Caki2 (cell line): ENCODE results near the gene MSMB. TPM values are rescaled to one million over a fixed set of nuclear protein-coding genes. Genes with fewer than 3 reads are reported as not detected.
"Not testable (repeated sequence)": the region's sequence is repeated elsewhere in the genome, so short reads cannot be mapped to it uniquely, and the experiment has no call there.

Source experiments
- DNase-seq: peaks from one replicate; pipeline ENCODE4 v3.0.0-alpha.2; 2015; ENCODE audit warnings: low read depth
- in situ Hi-C: cut with HindIII; loops from 2 replicates; pipeline ENCODE4 v1.10.0; 2016; ENCODE audit warnings: low sequenced_read_pairs, low pct_unique_long_range_greater_than_20kb, mixed read lengths
- total RNA-seq: library from RNA; depleted of rRNA; stranded (reverse); fragments of >200 nt; shearing (Covaris generic); gene quantifications from 2 replicates; pipeline ENCODE4 v1.2.3, GENCODE V29; 2014; ENCODE audit warnings: low replicate concordance

Gene MSMB
- total RNA-seq, 1 experiment from 2014 or later = not detected

DNA sequence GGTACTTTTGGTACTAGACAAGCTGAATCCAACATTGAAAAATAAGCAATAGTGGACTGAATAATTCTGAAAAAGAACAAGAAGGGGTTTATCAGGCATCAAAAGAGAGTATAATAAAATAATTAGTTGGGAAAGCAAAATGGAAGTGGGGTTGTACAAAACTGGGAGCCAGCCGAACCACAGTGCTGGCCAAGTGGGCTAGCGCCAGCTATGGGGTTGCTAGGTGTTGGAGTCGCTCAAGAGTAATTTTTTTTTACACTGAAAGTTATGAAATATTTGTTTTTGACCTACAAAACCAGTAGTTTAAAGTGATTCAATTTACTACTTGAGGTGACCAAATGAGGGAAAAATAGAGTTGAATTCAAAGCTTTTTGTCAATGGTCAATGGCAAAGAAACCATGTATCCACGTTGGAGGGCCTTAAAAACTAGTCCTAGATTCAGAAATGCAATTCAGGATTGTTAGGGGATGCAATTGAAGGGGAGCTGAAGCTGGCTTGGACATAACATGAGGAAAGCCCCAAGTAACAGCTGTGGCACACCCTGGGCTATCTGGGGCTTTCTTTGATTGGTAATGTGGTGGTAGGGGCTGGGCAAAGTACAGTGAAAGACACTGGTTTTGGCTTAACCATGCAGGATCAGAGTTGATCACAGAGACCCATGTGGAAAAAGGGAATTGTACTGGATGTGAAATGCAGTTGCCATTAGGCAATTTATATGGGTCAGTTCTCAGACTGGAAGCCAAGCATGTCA, 28.3 kb upstream of the MSMB start:
- in situ Hi-C loops = no loop called here
- no peak for DNase-seq

DNA sequence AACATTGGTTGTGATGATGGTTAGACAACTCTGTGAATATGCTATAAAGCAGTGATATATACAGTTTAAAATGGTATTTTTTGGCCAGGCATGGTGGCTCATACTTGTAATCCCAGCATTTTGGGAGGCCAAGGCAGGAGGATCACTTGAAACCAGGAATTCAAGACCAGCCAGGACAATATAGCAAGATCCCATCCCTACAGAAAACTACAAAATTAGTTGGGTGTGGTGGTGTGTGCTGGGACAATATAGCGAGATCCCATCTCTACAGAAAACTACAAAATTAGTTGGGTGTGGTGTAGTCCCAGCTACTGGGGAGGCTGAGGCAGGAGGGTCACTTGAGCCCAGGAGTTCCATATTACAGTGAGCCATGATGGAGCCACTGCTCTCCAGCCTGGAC, 27.5 kb upstream of the MSMB start:
- in situ Hi-C loops = no loop called here
- DNase-seq = no peak

DNA sequence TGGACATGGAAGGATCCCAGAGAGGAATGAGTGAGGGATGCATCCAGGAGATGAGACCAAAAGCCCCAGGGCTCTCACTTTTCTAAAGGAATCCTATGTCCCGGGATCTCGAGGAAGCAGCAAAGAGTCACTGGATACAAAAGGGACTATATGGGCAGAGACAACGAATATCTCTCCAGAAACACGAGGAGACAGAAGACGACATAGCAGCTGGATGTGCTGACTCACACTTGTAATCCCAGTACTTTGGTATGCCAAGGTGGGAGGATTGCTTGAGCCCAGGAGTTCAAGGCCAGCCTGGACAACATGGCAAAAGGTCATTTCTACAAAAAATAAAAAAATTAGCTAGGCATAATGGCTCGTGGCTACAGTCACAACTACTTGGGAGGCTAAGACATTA, 24.7 kb upstream of the MSMB start:
- in situ Hi-C loops = no loop called here
- no peak for DNase-seq

GRCh38 chr10:46069771-46070463, 23.8 kb upstream of the MSMB start:
- no peak for DNase-seq
- in situ Hi-C loops = no loop called here

GRCh38 chr10:46068905-46069304, 22.8 kb upstream of the MSMB start:
- in situ Hi-C loops = no loop called here
- no peak for DNase-seq

DNA sequence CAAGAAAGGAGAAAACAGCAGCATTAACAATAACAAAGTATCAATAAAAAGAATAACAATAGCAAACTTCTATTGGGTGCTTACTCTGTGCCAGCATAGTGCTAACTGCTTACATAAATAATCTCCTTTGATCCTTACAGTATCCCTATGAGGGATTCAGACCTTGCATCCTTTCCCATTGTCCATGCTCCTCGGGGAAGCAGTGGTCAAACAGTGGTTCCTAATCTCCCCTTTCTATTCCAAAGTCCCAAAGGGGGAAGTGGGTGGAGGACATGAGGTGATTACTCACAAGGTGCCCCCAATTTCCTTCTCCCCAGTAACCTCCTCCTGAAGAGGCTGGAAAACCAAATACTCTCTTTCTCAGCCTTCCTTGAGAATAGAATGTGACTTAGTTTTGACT, 22.0 kb upstream of the MSMB start:
- in situ Hi-C loops = no loop called here
- DNase-seq = no peak

GRCh38 chr10:46064269-46064817, 18.3 kb upstream of the MSMB start:
- in situ Hi-C loops = no loop called here
- no peak for DNase-seq

GRCh38 chr10:46062723-46063428, 16.8 kb upstream of the MSMB start:
- DNase-seq = no peak
- in situ Hi-C loops = no loop called here

DNA sequence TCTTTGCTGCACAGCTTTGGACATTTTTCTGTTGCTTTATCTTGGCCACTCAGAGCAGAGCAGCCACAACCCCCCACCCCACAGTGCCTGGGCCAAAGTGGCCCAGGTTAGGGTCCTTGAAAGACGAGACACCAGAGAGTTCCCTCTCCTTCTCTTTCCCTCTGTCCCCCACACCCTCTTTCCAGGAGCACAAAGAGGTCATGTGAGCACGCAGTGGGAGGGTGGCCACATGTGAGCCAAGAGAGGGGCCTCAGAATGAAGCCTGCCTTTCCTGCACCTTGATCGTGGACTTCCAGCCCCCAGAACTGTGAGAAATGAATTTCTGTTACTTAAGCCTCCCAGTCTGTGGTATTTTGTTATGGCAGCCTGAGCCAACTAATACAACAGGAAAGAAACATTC, 14.6 kb upstream of the MSMB start:
- in situ Hi-C loops = no loop called here
- DNase-seq = no peak

- in situ Hi-C loops, DNase-seq: not testable (repeated sequence)
Observed at GRCh38 chr10:46057927-46058326, 11.9 kb upstream of the MSMB start.

DNA sequence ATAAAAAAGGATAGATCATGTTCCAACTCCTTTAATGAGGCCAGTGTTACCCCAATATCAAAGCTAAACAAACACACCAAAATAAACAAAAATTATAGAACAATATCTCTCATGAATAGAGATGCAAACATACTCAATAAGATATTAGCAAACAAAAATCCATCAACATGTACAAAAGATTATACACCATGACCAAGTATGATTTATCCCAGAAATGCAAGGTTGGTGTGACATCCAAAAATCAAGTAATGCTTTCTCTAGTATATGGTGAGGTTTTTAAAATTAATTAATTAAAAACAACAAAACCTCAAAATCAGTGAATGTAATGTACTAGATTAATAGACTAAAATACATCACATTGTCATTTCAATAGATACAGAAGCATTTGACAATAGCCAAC, 11.0 kb upstream of the MSMB start:
- in situ Hi-C loops = no loop called here
- no peak for DNase-seq

DNA sequence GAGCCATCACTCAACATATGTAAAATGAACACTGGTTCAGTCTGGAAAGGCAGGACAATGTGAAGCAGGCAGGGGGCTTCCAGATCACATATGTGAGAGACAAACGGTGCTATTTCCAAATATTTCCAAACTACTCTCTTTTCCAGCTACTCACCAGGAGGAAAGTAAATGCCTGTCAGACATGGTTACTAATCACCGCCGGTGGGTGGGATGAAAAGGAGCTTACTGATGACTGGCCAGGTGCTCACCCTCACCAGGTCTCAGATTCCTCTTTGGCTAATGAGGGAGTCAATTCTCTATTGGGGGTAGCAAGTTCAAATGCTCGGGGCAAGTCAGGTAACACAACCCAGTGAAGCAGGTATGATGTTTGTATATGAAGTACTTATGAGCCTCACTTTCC, 9.7 kb upstream of the MSMB start:
- DNase-seq = no peak
- in situ Hi-C loops = no loop called here

- DNase-seq = no peak
- in situ Hi-C loops = no loop called here
Observed at GRCh38 chr10:46053534-46054434, 7.7 kb upstream of the MSMB start.

GRCh38 chr10:46052791-46053375, 6.8 kb upstream of the MSMB start:
- in situ Hi-C loops = no loop called here
- no peak for DNase-seq

GRCh38 chr10:46052057-46052790, 6.2 kb upstream of the MSMB start:
- DNase-seq = no peak
- in situ Hi-C loops = no loop called here

DNA sequence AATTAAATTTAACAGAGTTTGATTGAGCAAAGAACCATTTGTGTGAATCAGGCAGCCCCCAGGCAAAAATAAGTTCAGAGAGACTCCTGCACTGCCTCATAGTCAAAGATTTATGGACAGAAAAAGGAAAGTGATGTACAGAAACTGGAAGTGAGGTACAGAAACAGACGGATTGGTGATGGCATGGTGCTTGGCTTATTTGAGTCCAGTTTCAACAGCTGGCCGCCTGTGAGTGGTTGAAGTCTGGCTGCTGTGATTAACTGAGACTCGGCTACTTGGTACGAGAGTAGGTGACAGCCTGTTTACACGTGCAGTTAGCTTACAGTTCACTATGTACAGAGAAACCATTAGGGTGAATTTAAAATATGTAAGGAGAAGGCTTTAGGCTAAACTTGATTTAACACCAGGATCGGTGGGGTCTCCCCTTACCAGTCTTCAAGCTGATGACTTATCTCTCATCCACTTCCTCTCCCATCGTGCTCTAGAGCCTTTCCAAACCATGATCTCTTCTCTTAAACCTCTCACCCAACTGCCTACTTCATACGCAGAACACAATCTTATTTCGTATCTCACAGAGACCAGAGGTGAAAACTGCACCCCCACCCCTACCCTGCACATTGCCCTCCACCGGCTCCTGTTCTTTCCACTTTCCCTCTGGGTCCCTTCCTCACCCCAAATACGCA, 5.0 kb upstream of the MSMB start:
- DNase-seq = no peak
- in situ Hi-C loops = no loop called here

DNA sequence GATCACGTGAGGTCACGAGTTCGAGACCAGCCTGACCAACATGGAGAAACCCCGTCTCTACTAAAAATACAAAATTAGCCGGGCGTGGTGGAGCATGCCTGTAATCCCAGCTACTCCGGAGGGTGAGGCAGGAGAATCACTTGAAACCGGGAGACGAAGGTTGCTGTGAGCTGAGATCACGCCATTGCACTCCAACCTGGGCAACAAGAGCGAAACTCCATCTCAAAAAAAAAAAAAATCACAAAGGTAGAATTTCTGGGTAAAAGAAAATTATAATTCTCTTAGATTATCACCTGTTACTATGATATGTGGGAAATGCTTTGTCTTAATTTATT, 3.4 kb upstream of the MSMB start:
- DNase-seq, in situ Hi-C loops: not testable (repeated sequence)
